Measurements from ENCODE around the gene HSPA4L. TPM values are rescaled to one million over a fixed set of nuclear protein-coding genes. Genes with fewer than 3 reads are reported as not detected.

HSPA4L gene
- total RNA-seq, 1 experiment from 2014 or later: 18.6 TPM

DNA sequence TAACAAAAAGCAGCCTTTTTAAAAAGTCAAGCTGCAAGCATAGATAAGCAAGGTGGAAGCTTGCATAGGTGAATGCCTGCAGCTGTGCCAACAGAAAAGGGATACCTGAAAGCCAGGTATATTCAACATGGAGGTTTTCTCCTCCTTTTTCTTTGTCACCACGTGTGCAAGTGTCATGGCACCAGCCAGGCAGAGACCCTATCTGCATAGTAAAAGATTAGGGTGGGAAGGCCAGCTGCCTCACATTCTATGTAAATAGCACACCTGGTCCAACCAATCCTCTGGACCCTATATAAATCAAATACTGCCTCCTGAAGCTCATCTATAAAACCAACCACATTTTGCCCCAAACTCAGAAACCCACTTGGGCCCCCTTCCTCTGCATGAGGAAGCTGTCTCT, 70.5 kb downstream of the HSPA4L start:
- Histone ChIP-seq H3K9me2 (ENCODE audit: insufficient read depth) (no peaks in the 10 kb centered on the region), H3K4me3 (replicated peaks in 1 of 2; ENCODE audit: low read depth in 1 of 2, low read length in 2 of 2) (no peak overlapping the region), H3K4me1 (ENCODE audit: control insufficient read depth in 1 of 2, insufficient read depth in 2 of 2, low read length in 2 of 2) (peaks cover 0 to 11% of the 10 kb centered on the region in 2 experiments; a peak in 2 of 4 replicates), H3K79me2 (ENCODE audit: insufficient read depth, low read length) (peaks cover 20% of the 10 kb centered on the region), H2AFZ (ENCODE audit: low read depth, low read length, poor library complexity, severe bottlenecking) (no peak overlapping the region), H3K27me3 (ENCODE audit: insufficient read depth, low read length) (no peaks in the 10 kb centered on the region), H3K36me3 (ENCODE audit: control insufficient read depth in 1 of 2, insufficient read depth in 2 of 2, low read length in 2 of 2) (no peaks in the 10 kb centered on the region), H3K27ac (ENCODE audit: low read depth, low read length) (no peak overlapping the region), H3K9ac (ENCODE audit: low read length) (no peak overlapping the region), H4K20me1 (ENCODE audit: insufficient read depth) (no peaks in the 10 kb centered on the region), H3K4me2 (ENCODE audit: low read length) (no peak overlapping the region), H3K9me3 (ENCODE audit: control insufficient read depth in 1 of 2, insufficient read depth in 1 of 2, low read depth in 1 of 2, low read length in 2 of 2) (peaks cover 5 to 10% of the 10 kb centered on the region in 2 experiments; a peak in 2 of 4 replicates)
- BruUV-seq (replicated peaks): no TSS peak
- DNase-seq (ENCODE audit: low read depth, low spot score) (no peak), ATAC-seq (no peak)
- ChIA-PET RAD21 (ENCODE audit: low non-redundant PET in 1 of 2, low total read pairs in 2 of 2, uncharacterized antibody in 2 of 2, unreplicated experiment in 2 of 2) (no interaction called here), POLR2A (no interaction called here), CTCF (no interaction called here)
- intact Hi-C loops (cut with micrococcal nuclease): no loop called here
- no peak for TF ChIP-seq POLR2AphosphoS5 (IDR thresholded peaks at IDR 0.05; ENCODE audit: low read depth, low read length)
- TF ChIP-seq YY1 (IDR thresholded peaks at IDR 0.05; ENCODE audit: extremely low read depth, insufficient replicate concordance, low read depth, low read length): no peak
- no peak for TF ChIP-seq ZNF274 (IDR thresholded peaks at IDR 0.05; ENCODE audit: low read depth, low read length)
- TF ChIP-seq JUND (IDR thresholded peaks at IDR 0.05): no peak

GRCh38 chr4:127856196-127856812, 74.2 kb downstream of the HSPA4L start:
- Histone ChIP-seq H3K27me3 (ENCODE audit: insufficient read depth, low read length) (no peaks in the 10 kb centered on the region), H3K9me2 (ENCODE audit: insufficient read depth) (no peaks in the 10 kb centered on the region), H3K4me3 (replicated peaks in 1 of 2; ENCODE audit: low read depth in 1 of 2, low read length in 2 of 2) (no peak overlapping the region), H3K36me3 (ENCODE audit: control insufficient read depth in 1 of 2, insufficient read depth in 2 of 2, low read length in 2 of 2) (no peaks in the 10 kb centered on the region), H3K4me2 (ENCODE audit: low read length) (peak overlapping the region; percentile 38), H3K27ac (ENCODE audit: low read depth, low read length) (no peak overlapping the region), H4K20me1 (ENCODE audit: insufficient read depth) (no peaks in the 10 kb centered on the region), H3K79me2 (ENCODE audit: insufficient read depth, low read length) (peaks cover 23% of the 10 kb centered on the region), H2AFZ (ENCODE audit: low read depth, low read length, poor library complexity, severe bottlenecking) (no peak overlapping the region), H3K9me3 (ENCODE audit: control insufficient read depth in 1 of 2, insufficient read depth in 1 of 2, low read depth in 1 of 2, low read length in 2 of 2) (no peaks in the 10 kb centered on the region; a peak in 1 of 4 replicates), H3K4me1 (ENCODE audit: control insufficient read depth in 1 of 2, insufficient read depth in 2 of 2, low read length in 2 of 2) (peaks cover 0 to 11% of the 10 kb centered on the region in 2 experiments; a peak in 2 of 4 replicates), H3K9ac (ENCODE audit: low read length) (no peak overlapping the region)
- ATAC-seq: no peak
- ChIA-PET RAD21 (ENCODE audit: low non-redundant PET in 1 of 2, low total read pairs in 2 of 2, uncharacterized antibody in 2 of 2, unreplicated experiment in 2 of 2) (no interaction called here), POLR2A (no interaction called here), CTCF (no interaction called here)
- DNase-seq (ENCODE audit: low read depth, low spot score): no peak
- no TSS peak for BruUV-seq (replicated peaks)
- intact Hi-C loops (cut with micrococcal nuclease): no loop called here
- no peak for TF ChIP-seq EZH2phosphoT487 (IDR thresholded peaks at IDR 0.05; ENCODE audit: borderline replicate concordance)
- no peak for TF ChIP-seq JUND (IDR thresholded peaks at IDR 0.05)
- TF ChIP-seq SP1 (IDR thresholded peaks at IDR 0.05; ENCODE audit: low read depth): no peak
- TF ChIP-seq EZH2 (IDR thresholded peaks at IDR 0.05): no peak
- no peak for TF ChIP-seq CTCF (IDR thresholded peaks at IDR 0.05 in 2 of 3, conservative IDR thresholded peaks at IDR 0.05 in 1 of 3; ENCODE audit: borderline replicate concordance in 1 of 3, insufficient read depth in 1 of 3, low read depth in 2 of 3, low read length in 2 of 3)
- no peak for TF ChIP-seq YY1 (IDR thresholded peaks at IDR 0.05; ENCODE audit: extremely low read depth, insufficient replicate concordance, low read depth, low read length)
- no peak for TF ChIP-seq EGR1 (IDR thresholded peaks at IDR 0.05; ENCODE audit: low read depth)
- no peak for TF ChIP-seq TCF7L2 (IDR thresholded peaks at IDR 0.05; ENCODE audit: borderline replicate concordance, extremely low read depth, insufficient read depth, insufficient read length)
- TF ChIP-seq SRF (IDR thresholded peaks at IDR 0.05; ENCODE audit: low read depth): no peak
- no peak for TF ChIP-seq POLR2A (IDR thresholded peaks at IDR 0.05; ENCODE audit: borderline replicate concordance, extremely low read depth, insufficient read depth, insufficient read length)
- TF ChIP-seq ELF1 (IDR thresholded peaks at IDR 0.05; ENCODE audit: borderline replicate concordance, low read depth): no peak
- TF ChIP-seq ZNF274 (IDR thresholded peaks at IDR 0.05; ENCODE audit: low read depth, low read length): no peak
- TF ChIP-seq POLR2AphosphoS5 (IDR thresholded peaks at IDR 0.05; ENCODE audit: low read depth, low read length): no peak
- TF ChIP-seq, protein P1, sequence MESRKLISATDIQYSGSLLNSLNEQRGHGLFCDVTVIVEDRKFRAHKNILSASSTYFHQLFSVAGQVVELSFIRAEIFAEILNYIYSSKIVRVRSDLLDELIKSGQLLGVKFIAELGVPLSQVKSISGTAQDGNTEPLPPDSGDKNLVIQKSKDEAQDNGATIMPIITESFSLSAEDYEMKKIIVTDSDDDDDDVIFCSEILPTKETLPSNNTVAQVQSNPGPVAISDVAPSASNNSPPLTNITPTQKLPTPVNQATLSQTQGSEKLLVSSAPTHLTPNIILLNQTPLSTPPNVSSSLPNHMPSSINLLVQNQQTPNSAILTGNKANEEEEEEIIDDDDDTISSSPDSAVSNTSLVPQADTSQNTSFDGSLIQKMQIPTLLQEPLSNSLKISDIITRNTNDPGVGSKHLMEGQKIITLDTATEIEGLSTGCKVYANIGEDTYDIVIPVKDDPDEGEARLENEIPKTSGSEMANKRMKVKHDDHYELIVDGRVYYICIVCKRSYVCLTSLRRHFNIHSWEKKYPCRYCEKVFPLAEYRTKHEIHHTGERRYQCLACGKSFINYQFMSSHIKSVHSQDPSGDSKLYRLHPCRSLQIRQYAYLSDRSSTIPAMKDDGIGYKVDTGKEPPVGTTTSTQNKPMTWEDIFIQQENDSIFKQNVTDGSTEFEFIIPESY (IDR thresholded peaks at IDR 0.05; ENCODE audit: extremely low read depth, insufficient replicate concordance, low read length): no peak

Measured in HCT116 (cell line).